SK-N-MC (cell line): Measurements from ENCODE around the gene PDCD4.

Experiments used
- EZH2 ChIP-seq: fragments of 200-600 bp; sonication (generic); IDR thresholded peaks from one replicate; pipeline ENCODE4 v1.6.1; 2017; ENCODE audit warnings: antibody characterized with exemption
- FOXP2 ChIP-seq: optimal IDR thresholded peaks from 2 replicates; pipeline ENCODE3; 2011; ENCODE audit warnings: mild to moderate bottlenecking, moderate library complexity; ENCODE audit not compliant: insufficient read depth; ENCODE audit errors: extremely low read length, control extremely low read depth
- POLR2AphosphoS5 ChIP-seq: IDR thresholded peaks from 2 replicates; pipeline ENCODE4 v1.6.1; 2012; ENCODE audit warnings: mild to moderate bottlenecking, low read depth, low read length, borderline replicate concordance

DNA sequence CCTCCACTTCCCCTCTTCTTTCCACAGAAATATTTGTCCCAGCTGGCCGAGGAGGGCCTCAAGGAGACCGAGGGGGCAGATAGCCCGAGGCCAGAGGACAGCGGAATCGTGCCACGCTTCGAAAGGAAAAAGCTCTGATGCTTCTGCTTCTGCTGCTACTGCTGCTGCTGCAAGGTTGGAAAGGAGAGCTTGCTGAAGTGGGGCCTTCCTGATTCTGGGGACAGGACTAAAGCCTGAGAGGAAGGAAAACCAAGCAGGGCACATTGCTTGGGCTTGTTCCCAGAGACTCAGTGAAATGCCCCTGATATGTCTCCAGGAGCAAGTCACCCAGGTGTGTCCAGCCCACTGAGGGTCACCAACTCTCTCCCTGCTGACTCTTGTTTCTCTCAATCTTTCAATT is 35.9 kb upstream of the PDCD4 start:
- TF ChIP-seq EZH2 (no peak), POLR2AphosphoS5 (no peak), FOXP2 (no peak)
